Measurements from ENCODE around the gene PACRG.

Gene PACRG

DNA sequence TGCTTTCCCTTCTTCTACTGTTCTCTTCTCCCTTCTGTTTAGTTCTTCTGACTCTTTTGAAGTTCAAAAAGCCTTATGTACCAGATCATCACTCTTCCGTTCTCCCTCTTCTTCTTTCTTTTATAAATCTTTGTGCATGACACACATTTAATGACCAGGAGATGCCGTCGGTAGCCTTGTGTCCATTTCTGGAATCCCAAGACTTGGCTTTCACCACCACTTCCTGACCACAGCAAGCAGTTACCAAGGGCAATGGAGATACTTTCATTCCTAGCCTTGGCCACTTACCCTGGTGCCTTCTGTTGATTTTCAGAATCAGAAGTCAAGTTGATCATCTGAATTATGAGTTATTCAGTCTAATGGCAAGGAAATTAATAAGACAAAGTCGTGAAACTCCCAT, 418.3 kb downstream of the PACRG start:
- TF ChIP-seq POLR2A (IDR thresholded peaks at IDR 0.05; ENCODE audit: low read length): no peak
- TF ChIP-seq GATA1 (IDR thresholded peaks at IDR 0.05; ENCODE audit: low read depth, low read length): no peak
- no peak for DNase-seq

DNA sequence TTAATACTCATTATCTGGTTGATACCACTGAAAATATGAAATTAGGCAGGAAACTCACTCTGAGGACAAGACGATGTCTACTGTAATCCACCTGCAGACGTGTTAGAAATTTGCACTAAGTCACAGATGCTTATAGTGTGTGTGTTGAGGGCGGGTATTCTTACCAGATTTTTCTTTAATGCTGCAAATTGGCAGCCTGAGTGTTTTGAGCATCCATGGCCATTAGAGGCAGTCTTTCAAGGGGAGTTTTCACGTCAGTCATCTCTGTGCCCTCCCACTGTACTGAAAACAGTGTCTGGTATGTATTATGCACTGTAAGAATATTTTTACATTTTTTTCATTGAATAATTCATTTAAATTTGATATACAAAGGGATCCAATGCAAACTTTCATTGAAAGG, 420.2 kb downstream of the PACRG start:
- no peak for DNase-seq
- TF ChIP-seq GATA1 (IDR thresholded peaks at IDR 0.05; ENCODE audit: low read depth, low read length) (no peak), POLR2A (IDR thresholded peaks at IDR 0.05; ENCODE audit: low read length) (no peak)

DNA sequence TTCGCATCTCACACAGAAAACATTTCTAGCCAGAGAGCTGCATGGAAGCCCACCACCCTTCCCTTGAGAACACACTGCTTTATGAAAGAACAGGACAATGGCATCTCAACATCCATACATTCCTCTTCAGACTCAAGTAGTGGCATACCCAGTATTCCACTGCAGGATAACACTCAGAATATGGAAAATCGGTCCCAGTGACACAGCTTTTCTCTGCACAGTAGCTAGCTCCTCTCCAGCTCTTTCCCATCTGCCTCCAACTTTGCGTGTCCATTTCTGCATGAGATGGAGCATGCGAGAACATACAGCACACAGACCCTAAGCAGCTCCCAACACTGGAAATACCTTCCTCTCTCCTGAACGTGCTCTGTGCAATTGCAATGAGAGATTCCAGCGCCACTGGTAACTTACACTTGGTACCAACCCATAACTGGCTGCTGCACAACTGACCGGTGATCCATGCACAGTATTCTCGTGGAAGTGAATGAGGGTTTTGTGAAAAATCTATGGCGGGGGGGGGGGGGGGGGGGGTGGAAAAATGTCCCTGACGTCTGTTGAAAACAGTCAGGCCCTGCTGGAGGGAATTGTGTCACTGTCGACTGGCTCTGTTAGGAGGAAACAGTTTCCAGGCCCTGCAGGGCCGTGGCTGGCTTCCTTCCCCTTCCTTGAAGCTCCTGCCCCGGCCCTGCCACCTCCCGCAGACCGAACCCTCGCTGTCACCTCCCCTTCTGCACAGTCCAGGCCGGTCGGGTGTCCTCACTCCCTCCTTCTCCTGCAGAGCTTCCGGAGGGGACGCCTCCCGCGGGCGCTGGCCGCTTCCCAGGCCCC, 420.9 kb downstream of the PACRG start:
- DNase-seq: no peak
- TF ChIP-seq POLR2A (IDR thresholded peaks at IDR 0.05; ENCODE audit: low read length): no peak
- TF ChIP-seq GATA1 (IDR thresholded peaks at IDR 0.05; ENCODE audit: low read depth, low read length): no peak

DNA sequence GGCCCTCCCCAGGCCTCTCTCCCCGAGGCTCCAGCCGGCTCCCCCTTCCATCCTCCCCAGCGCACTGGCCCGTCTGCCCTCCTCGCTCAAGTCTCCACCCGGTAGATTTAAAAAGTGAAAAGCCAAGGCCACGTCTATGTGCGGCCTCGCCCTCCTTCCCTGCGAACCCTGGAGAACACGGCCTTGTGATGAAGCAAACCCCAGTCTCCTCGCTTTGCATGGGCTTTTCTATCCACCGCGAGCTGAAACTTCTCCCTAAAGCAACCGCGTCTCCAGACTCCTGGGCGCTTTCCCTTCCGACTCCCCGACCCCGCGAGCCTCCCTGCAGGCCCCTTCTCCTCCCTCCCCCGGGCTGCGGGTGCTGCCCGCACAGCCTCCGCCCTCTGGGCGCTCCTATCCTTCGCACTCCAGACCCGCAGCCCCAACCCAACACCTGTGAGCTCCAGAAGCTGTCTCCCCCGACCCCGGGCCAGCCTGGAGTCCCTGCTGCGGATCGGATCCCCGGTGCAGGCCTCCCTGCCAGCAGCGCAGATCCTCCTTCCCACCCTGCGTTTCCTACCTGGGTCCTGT, 421.6 kb downstream of the PACRG start:
- no peak for TF ChIP-seq POLR2A (IDR thresholded peaks at IDR 0.05; ENCODE audit: low read length)
- TF ChIP-seq GATA1 (IDR thresholded peaks at IDR 0.05; ENCODE audit: low read depth, low read length): no peak
- DNase-seq: no peak

DNA sequence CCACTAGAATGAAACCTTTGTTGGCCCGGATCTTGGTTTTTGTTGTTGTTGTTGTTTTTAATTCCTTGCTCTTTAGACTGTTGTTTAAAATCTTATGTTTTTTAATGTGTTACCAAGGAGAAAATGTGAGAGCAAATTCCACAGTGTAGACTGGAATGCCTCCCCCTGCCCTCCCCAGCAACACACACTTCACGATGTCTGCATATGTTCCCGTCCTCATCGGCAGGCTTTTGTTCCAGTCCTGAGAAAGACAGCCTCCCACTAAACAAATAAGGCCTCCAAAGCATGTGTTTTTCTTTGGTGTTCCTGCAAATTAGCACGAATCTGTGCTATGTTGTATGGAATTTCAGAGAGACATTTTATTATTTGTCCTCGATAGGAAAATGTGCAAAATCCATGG, 423.4 kb downstream of the PACRG start:
- no peak for DNase-seq
- no peak for TF ChIP-seq GATA1 (IDR thresholded peaks at IDR 0.05; ENCODE audit: low read depth, low read length)
- no peak for TF ChIP-seq POLR2A (IDR thresholded peaks at IDR 0.05; ENCODE audit: low read length)

DNA sequence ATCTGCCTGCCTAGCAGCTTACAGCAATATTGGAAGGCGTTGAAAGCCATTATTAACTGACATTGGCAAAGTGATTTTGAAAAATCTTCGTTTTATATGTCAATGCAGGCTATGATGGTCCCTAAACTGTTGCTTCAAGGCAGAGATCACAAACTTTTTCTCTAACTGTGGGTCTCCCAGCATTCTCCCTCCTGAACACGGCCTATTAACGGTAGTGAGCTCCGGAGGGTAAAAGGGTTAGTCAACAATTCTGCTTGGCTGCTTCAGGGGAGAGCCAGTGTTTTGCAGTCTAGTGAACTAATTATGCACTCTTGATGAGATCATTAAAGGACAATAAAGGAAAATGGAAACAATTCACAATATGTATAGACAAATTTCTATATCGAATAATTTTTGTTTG, 424.9 kb downstream of the PACRG start:
- TF ChIP-seq GATA1 (IDR thresholded peaks at IDR 0.05; ENCODE audit: low read depth, low read length) (no peak), POLR2A (IDR thresholded peaks at IDR 0.05; ENCODE audit: low read length) (no peak)
- no peak for DNase-seq

DNA sequence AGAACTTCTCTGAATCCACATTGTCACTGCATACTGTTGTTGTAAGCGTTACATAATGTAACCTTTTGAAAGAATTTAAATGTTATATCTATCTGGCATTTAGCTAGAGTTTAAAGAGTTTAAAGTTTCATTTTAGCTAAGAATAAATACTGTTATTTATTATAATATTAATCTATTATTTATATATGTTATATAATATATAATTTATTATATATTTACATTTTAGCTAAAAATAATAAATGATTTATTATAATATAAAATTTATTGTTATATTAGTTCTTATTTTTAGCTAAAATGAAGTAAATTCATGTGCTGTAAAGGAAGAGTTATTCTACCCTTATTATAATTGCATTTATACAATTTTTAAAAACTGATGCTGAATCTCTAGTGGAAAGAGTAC, 431.3 kb downstream of the PACRG start:
- no peak for DNase-seq
- TF ChIP-seq GATA1 (IDR thresholded peaks at IDR 0.05; ENCODE audit: low read depth, low read length) (no peak), POLR2A (IDR thresholded peaks at IDR 0.05; ENCODE audit: low read length) (no peak)

DNA sequence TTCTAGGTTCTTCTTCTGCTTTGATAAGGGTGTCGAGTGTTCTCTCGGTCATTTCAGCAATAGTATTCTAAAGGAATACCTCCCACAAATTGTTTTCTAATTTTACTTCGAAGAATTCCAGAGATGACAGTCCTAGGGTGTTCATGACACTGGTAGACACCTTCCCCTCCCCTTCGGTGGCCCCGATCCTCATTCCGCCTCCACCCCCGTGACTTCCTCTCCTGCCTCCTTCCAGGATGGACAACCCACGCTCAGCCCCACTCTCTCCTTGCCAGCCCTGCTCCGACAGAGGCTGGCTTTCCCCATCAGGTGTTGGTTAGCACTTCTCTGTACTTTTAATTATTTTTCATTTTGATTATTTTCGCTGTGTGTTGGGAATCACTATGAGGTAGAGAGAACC, 431.9 kb downstream of the PACRG start:
- no peak for DNase-seq
- TF ChIP-seq GATA1 (IDR thresholded peaks at IDR 0.05; ENCODE audit: low read depth, low read length) (no peak), POLR2A (IDR thresholded peaks at IDR 0.05; ENCODE audit: low read length) (no peak)

DNA sequence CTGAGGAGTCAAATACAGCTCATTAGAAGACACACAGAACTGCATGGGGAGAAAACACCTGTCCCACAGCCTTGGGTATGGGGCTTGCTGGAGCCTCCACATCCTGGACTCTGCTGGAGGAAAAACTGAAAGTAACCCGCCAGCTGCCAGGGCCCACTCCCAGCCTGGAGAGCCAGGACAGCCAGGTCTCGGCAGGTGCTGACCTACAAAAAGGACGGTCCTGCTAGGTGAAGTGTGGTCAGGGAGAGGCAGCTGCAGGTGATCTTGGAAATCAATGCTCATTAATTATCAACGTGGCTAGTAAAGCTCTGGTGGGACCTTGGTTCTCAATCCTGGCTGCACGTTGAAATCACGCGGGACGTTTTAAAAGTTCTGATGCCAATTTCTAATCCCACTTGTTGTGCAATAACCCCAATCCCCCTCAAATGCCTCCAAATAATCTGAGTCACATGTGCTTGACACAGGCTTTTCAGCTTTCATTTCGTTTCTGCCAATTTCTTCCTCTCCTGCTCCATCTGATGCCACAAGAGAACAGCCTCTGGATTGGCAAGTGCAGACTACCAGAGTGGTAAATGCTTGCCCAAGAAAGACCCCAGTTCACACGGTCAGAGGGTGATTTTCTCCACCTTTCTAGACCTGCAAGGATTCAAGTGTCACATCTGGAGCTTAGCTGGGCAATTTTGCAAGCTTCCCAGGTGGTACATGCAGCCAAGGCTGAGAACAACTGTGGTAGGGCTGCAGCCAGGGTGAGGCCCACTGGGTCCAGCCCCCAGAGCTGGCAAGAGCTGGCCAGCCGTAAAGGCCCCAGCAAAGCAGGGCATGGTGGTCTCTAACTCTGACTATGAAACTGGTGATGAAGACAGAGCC, 434.5 kb downstream of the PACRG start:
- no peak for DNase-seq
- TF ChIP-seq GATA1 (IDR thresholded peaks at IDR 0.05; ENCODE audit: low read depth, low read length): no peak
- no peak for TF ChIP-seq POLR2A (IDR thresholded peaks at IDR 0.05; ENCODE audit: low read length)

DNA sequence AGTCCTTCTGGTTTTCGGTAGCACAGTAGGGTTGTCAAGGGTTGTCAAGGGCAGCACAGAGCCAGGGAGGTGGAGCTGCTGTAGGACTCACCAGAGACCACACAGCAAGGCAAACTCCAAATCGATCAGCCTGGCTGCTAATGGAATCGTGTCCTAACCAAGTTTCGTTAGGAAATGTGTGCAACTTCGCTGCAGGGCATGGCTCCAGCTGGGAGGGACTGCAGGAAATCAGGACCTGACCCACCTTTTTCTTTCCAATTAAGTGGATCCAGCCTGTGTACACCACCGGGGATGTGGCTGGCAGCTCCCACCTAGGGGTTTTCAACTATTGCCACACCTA, 435.1 kb downstream of the PACRG start:
- TF ChIP-seq GATA1 (IDR thresholded peaks at IDR 0.05; ENCODE audit: low read depth, low read length): no peak
- no peak for TF ChIP-seq POLR2A (IDR thresholded peaks at IDR 0.05; ENCODE audit: low read length)
- DNase-seq: no peak

DNA sequence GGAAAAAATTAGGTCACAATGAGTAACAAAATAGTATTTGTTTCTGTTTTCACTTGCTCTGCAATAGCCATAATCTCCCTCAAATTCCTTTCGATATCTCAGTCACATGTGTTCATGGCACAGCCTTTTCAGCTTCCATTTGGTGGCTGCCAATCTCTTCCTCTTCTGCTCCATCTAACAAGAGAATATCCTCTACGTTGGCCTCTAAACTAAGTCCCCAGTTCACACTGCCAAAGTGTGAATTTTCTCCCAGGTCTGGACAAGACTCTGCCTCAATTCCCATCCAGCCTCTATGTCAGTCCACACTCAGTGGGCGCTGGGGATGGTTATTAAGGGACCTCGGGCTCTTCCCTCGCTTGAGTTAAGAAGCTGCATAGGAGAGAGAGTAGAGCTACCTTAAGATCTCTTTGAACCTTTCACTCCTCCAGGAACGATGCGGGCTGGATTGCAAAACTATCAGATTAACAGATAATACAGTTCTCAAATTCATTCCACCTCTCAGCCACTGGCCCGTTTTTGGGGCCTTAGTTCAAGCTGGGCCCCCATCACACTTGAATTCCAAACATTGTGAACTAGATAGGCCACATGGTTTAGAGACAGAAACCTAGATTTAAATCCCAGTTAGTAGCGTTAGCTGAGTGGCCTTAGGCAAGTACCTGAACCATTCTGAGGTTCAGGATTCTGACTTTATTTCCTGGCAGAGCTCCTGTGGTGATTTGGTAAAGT, 436.6 kb downstream of the PACRG start:
- TF ChIP-seq POLR2A (IDR thresholded peaks at IDR 0.05; ENCODE audit: low read length) (no peak), GATA1 (IDR thresholded peaks at IDR 0.05; ENCODE audit: low read depth, low read length) (no peak)
- DNase-seq: no peak

DNA sequence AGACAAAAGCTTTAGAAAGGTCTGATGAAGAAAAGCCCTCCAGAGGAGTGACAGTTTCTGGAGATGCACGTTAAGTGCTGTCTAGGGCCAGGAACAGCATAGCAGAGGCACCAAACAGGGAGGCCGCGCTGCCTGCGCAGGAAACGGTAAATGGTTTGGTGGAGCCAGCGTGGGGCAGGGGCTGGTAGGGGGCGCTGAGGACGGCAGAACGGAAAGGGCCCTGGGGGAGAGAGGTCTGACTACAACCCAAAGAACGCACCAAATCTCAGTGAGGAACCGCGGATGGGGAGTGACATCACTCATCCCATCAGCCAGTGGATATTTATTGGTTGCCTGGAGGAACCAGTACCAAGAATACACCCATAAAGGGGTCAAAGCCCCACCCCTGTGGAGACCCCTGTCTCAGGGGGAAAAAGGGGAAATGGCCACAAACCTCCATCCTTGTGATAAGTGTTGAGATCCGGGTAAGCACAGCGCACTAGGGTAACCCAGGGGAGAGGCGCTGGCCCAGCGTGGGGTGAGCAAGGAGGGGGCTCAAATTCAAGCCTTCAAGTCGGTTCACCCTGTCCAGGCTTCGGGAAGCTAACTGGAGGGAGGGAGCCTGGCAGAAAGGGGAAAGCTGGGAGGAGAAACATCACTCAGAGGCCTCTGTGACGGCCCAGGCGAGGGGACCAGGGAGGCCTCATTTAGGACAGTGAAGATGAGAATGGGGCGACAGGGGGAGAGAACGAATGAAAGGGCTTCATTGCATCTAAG, 437.6 kb downstream of the PACRG start:
- DNase-seq: no peak
- TF ChIP-seq POLR2A (IDR thresholded peaks at IDR 0.05; ENCODE audit: low read length): no peak
- TF ChIP-seq GATA1 (IDR thresholded peaks at IDR 0.05; ENCODE audit: low read depth, low read length): no peak

DNA sequence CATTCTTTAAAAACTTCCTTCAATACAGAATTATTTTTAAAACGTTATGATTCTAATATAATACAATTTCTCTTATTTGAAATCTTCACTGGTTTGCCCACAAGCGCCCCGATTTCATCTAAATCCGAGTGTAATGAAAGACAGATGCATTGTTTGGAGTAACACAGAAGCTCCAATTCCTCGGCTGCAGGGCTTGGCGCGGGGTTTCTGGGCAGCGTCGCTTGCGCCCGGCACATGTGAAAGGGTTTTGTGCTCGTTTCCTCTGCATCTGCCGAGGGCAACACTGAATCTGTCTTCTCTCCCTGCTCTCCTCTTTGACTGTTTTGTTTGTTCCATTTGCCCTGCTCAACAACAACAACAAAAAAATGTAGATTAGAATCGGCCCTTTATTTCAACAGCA, 438.1 kb downstream of the PACRG start:
- no peak for DNase-seq
- TF ChIP-seq POLR2A (IDR thresholded peaks at IDR 0.05; ENCODE audit: low read length): no peak
- TF ChIP-seq GATA1 (IDR thresholded peaks at IDR 0.05; ENCODE audit: low read depth, low read length): no peak
